Measurements from ENCODE around the gene LZTS2.

LZTS2 gene

GRCh38 chr10:100979791-100980272, 19.8 kb upstream of the LZTS2 start:
- no peak for DNase-seq

- DNase-seq, result no peak
Measured at GRCh38 chr10:100980311-100980710, 19.3 kb upstream of the LZTS2 start.

GRCh38 chr10:100980711-100981110, 18.9 kb upstream of the LZTS2 start:
- DNase-seq, result no peak

DNA sequence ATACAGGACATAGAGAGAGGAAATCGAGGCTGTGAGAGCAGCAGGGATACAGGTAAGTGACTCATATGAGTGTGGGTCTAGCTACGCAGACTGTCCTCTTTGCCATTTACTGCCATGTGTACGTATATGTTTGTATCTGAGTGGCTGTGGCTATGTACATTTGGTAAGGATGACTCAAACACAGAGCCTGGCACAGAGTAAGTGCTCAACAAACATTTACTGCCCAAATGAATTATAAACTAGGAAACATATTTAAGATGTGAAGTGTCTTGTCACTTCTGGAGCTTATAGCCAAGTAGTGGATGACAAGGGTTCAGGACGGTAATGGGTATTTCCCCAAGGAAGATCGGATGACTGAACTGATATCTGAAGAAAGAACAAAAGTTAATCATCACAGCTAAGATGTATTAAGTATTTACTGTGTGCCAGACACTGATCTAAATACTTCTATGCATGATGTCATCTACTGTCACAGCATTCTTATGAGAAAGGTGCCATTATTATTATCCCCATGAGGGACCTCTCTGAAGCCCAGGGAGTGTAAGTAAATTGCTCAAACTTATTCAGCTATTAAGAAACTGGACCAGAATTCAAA, 18.3 kb upstream of the LZTS2 start:
- no peak for DNase-seq

DNA sequence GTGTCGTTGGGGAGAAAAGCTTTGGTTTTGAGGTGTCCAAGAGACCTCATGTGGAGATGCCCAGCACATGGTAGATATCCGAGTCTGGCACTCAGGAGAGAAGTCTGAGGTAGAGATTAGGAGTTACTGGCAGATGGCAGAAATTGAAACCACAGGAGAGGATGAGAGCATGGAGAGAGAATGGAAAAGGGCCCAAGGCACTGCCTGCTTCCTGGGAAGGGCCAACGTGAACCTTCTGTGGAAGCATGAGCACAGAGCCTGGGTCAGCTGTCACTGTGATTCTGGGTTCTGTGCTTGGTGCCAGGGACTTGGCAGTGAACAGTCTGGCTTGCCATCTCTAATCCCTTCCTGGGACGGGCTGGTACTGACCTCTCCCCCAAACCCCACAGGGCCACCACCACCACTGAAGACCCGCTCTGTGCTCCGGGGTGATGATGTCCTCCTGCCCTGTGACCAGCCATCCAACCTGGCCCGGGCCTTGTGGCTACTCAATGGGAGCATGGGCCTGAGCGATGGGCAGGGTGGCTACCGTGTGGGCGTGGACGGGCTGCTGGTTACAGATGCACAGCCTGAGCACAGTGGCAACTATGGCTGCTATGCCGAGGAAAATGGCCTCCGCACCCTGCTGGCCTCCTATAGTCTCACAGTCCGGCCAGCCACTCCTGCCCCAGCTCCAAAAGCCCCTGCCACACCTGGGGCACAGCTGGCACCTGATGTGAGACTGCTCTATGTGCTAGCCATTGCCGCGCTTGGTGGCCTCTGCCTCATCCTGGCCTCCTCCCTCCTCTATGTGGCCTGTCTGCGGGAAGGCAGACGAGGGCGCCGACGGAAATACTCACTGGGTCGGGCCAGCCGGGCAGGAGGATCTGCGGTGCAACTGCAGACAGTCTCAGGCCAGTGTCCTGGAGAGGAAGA, 16.4 kb upstream of the LZTS2 start:
- DNase-seq, result no peak

DNA sequence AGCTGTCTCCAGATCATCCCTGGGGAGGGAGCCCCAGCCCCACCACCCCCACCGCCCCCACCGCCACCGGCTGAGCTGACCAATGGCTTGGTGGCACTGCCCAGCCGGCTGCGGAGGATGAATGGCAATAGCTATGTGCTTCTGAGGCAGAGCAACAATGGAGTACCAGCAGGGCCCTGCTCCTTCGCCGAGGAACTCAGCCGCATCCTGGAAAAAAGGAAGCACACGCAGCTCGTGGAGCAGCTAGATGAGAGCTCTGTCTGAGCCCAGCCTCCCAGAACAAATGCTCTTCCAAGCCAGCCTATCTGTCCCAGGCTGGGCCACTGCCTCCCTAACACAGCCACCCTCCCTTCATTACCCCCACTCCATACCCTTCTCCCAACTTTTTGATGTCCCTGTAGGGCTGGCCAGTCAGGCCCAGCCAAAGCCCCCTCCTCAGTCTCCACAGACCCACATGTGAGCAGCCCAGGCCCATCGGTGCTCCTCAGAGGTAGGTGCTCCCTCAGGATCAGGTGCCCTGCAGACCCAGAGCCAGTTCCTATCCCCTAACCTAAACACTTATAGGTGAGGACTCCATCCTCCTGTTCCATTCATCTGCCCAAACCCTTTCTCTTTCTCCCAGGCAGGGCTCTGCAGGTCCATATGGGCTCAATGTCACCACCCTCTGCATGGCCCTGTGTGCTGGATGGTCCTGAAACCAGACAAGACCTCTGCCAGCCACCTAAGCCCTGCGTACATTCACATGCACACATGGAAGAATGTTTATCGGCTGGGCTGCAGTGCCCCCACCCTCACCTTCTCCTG, 15.5 kb upstream of the LZTS2 start:
- no peak for DNase-seq

DNA sequence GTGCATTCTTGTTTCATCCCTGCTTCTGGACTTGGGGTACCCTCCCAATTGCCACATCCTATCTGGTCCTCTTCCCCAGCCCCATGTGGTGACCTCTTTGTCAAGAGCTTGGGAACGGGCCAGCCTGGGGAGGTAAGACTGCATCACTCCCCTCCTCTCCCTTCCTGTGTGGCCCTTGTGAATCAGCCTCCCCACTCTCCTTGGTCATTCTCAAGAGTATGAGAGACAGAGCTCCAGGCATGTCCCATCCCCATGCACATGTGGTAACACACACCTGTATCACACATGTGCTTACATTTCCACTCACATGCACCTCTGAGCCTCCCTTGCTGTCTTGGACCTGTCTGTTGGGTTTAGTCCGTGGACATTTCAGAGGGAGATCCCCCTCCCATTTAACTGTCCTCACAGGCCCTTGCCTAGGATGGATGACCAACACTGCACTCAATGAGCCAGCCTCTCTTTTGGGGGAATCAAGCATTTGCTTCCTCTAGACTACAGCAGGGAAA, 14.9 kb upstream of the LZTS2 start:
- DNase-seq, result no peak

DNA sequence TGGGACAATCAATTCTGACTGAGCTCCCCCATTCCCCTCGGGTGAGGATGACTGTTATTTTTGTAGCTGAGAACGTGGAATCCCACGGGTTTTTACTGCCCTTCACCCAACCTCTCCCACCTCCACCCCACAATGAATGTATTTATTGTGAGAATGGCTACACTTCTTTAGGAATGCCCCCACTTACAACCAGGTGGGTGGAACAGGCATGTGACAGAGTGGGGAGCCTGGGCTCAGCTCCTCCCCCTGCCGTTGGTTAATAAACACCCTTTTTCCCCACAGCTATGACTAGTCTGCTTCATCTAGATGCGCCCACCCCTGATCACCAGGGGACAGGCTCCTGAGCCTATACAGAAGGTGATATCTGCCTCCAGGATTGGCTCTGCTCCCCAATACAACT, 14.3 kb upstream of the LZTS2 start:
- DNase-seq, result no peak

DNA sequence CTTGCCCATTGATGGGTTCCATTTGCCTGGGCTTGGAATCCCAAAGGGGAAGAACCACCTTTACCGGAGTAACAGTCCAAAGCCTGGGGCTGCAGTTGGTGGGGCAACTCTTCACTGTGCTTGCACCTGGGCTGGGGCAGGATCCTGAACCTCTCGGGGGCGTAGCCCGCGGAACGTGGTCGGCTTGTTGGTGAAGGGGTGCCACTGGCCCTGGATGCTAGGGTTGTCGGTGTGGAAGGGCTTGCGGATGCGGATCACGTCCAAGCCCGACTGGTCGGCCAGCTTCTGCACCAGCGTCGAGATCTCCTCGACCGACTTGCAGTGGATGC, 13.0 kb upstream of the LZTS2 start:
- DNase-seq, result no peak

DNA sequence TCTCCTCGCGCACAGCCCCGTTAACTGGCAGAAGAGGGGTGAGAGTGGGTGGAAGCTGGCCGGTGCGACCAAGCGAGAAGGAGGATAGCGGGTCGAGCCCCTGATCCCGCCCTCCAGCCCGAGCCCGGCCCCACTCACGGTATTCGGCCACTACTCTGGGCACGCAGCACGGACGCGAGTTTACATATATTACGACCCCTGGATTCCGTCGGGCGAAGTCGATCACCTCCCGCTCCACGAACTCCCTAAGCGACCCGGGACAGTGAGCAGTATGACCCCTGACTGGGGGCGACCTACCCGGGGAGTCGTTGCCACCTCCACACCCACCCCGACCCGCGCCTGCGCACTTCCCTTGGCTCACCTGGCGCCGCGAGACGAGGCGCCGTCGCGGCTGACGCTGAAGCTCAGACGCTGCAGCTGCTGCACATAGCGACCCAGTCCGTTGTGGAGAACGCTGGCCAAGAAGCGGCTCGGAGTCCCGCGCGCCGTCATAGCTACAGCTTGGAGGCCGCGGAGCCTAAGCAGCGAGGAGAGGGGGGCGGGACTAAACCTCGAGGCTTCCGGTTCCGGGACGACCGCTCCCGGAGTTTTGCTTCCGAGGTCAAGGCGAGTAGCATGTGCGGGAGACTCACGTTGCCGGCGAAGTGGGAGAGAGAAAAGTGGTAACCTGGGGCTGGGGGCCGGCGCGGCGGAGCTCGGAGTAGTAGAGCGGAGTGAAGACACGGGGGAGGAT, 12.5 kb upstream of the LZTS2 start, which contains the start of the genes MRPL43 and TWNK:
Gene MRPL43, minus strand, starts transcription at position 546 of the 733 bp plus-strand sequence. Its CDS starts 54 bp downstream, at position 492.
Gene TWNK, plus strand, starts transcription at position 592 of the 733 bp plus-strand sequence. CDS start 668 bp downstream, outside the sequence.
- peak; percentile 77 to 84 for DNase-seq

- DNase-seq, result no peak
Measured at GRCh38 chr10:100987685-100988049, 11.9 kb upstream of the LZTS2 start.

DNA sequence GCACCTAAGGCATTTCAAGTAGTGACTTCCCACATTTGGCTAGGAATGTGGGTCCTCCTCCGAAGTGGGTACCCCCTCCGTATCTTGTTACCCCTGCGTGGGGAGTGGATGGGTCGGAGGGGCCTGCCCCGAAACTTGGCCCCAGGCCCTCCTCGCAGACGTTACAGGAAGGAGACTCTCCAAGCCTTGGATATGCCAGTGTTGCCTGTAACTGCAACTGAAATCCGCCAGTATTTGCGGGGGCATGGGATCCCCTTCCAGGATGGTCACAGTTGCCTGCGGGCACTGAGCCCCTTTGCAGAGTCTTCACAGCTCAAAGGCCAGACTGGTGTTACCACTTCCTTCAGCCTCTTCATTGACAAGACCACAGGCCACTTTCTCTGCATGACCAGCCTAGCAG, 11.4 kb upstream of the LZTS2 start:
- DNase-seq, result no peak

DNA sequence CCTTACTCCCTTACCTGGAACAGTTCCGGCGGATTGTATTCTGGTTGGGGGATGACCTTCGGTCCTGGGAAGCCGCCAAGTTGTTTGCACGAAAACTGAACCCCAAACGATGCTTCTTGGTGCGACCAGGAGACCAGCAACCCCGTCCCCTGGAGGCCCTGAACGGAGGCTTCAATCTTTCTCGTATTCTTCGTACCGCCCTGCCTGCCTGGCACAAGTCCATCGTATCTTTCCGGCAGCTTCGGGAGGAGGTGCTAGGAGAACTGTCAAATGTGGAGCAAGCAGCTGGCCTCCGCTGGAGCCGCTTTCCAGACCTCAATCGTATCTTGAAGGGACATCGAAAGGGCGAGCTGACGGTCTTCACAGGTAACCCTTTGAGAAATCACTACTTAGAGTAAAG, 10.5 kb upstream of the LZTS2 start:
- no peak for DNase-seq

DNA sequence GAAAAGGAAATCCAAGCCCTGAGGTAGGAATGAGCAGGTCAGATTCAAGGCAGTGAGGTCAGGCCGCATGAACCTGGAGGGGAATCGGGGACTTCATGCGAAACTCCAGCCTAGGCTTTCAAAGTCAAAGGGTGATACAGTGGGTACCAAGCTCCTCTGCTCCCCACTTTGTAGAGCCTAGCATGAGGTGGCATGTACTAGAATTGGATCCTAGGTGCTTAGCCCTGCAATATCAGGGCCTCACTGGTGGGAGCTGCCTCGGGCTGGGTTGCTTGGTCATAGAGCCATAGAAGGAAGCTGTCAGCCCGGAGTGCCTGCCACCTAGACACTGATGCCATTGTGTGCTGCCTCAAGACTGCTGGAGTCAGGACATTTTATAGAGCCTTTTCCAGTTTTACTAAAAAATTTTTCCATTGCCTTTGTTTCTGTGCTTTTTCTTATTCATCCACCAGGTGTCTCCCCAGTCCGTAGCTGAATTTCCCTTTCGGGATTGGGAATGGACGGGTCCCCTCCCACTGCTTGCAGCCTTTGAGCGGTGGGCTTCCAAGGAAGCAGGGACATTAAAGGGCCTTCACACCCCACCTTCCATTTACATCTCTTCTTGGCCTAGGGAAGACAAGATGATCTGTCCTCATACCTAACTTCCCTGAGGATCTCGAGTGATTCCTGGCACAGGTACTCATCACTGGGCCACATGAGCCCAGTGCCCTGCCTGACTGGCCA, 5.5 kb upstream of the LZTS2 start:
- peak in 1 of 2 donors; percentile 15 for DNase-seq

GRCh38 chr10:100995181-100995580, 4.4 kb upstream of the LZTS2 start:
- DNase-seq, result no peak

- no peak for DNase-seq
Measured at GRCh38 chr10:100996678-100997359, 2.8 kb upstream of the LZTS2 start.

- peak; percentile 73 to 76 for DNase-seq
Measured at GRCh38 chr10:100997360-100998182, 2.0 kb upstream of the LZTS2 start.

DNA sequence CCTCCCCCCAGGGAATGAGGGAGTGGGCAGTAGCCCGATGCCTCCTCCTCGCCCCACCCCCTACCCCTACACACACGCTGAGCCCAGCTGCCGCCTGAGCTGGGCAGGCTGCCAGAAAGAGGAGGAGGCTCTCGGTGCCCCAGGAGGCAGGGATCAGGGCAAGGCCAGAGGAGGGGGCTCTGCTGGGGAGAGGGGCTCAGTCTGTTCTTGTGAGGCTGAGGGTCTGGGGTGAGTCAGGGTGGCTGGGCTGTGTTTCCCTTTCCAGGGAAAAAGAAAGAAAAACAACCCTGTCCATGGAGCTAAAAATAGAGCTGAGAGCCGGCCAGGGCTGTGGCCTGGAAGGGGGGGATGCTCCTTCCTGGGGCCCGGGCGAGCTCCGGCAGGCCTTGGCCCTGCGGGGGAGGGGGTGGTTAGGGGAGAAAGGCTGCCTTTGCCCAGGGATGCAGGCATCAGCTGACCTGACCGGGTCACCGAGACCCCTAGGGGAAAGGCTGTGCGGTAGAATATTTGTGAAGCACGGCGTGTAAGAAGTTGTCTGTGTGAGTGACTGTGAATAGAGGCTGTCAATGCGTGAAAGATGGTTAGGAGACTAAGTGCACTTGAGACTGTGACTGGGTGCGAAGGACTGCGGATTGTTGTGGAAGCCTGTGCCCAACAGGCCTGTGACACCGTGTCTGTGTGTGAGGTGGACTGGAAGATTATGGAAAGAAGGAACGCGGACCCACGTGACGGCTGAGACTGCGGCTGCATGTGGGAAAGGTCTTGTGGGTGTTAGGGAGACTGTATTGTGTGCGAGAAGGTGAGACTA, 1.2 kb upstream of the LZTS2 start:
- peak in 1 of 2 donors; percentile 55 for DNase-seq
